HG03378 (cell line): ENCODE results near the gene STAC2.
"Not testable (repeated sequence)": the region's sequence is repeated elsewhere in the genome, so short reads cannot be mapped to it uniquely, and the experiment has no call there.

Experiments
- ATAC-seq: cut with Tn5 transposase; IDR thresholded peaks from one replicate; pipeline ENCODE4 v1.9.1; 2021; ENCODE audit warnings: mild to moderate bottlenecking, moderate library complexity; ENCODE audit not compliant: unreplicated experiment

STAC2 gene, protein sequence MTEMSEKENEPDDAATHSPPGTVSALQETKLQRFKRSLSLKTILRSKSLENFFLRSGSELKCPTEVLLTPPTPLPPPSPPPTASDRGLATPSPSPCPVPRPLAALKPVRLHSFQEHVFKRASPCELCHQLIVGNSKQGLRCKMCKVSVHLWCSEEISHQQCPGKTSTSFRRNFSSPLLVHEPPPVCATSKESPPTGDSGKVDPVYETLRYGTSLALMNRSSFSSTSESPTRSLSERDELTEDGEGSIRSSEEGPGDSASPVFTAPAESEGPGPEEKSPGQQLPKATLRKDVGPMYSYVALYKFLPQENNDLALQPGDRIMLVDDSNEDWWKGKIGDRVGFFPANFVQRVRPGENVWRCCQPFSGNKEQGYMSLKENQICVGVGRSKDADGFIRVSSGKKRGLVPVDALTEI

GRCh38 chr17:39225308-39225958, at the start of gene STAC2:
TSS of gene STAC2 (minus strand) at chr17:39225945. CDS start at chr17:39225502, 443 bp downstream.
- no peak for ATAC-seq

DNA sequence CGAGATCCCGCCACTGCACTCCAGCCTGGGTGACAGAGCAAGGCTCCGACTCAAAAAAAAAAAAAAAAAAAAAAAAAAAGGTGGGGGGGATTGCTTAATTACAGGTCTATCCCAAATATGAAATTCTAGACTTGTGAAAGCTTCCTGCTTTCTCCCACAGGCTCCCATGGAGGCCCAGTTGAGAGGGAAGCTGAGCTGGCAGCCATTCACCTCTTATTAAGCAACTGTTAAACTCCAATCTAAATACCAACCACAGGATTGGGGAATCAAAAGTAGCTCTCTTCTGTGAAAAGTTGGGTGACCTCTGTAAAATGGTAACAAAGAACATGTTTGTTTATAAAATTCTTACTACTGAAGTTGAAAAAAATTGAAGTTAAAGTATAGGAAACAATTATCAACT, 45.8 kb upstream of the STAC2 start:
- ATAC-seq: no peak

DNA sequence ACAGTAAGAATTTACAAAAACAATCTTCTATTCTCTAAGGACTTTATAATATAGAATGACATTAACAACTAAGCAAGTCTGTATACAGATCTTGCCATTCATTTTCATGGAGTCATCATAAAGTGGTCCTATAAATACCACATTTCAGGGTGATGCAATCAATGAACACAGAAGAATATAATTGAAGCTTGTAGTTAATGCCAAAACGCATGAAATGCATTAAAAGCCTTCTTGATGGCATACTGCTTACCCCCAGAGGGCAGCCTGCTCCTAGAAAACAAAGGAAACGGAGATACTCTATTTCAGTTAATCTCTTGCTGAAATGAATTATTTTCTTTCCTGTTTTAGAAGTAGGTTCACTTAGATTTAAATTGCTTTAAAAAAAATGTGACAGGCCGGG, 45.2 kb upstream of the STAC2 start:
- ATAC-seq: no peak

DNA sequence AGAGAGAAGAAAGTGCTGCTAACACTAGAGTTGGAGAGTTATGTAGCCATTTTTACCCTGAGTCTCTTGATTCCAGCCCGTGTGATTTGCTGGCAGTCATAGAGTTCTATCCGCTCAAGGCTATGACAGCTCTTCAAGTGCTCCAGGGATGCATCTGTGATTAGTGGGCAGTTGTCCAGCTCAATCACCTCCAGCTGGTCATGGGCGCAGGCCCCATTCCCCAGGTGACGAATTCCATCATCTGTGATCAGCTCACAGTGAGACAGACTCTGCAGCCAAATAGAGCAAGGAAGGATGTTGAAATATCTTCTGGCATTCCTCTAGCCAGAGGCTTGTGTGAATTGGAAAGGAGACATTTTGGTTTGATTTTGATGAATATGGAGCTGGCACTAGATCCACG, 38.4 kb upstream of the STAC2 start:
- no peak for ATAC-seq

DNA sequence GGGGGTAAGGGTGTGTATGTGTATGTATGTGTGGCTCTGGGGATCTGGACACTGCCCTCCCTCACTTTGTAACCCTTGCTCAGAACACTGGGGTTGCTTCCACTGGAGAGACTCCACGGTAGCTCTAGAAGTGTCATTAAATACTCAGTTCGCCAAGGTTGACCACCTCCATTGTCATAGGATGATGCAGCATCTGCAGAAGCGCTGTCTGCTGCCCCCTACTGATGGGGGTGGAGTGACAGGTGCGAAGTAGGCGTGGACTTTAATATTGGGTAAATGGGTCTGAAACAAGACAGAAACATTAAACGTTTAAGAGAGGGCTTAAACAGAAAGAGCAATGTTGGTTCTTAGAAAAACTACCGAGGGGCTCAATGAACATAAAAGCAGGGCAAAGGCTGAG, 35.5 kb upstream of the STAC2 start:
- ATAC-seq: no peak

GRCh38 chr17:39252788-39253460, 27.2 kb upstream of the STAC2 start:
- no peak for ATAC-seq

- no peak for ATAC-seq
Measured at GRCh38 chr17:39251997-39252396, 26.3 kb upstream of the STAC2 start.

DNA sequence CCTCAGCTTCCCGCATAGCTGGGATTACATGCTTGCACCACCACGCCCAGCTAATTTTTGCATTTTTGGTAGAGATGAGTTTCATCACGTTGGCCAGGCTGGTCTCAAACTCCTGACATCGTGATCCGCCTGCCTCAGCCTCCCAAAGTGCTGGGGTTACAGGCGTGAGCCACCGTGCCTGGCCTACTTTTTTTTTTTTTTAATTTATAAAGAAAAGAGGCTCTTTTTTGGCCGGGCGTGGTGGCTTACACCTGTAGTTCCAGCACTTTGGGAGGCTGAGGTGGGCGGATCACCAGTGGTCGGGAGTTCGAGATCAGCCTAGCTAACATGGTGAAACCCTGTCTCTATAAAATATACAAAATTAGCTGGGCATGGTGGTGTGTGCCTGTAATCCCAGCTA, 24.3 kb upstream of the STAC2 start:
- not testable (repeated sequence) for ATAC-seq

DNA sequence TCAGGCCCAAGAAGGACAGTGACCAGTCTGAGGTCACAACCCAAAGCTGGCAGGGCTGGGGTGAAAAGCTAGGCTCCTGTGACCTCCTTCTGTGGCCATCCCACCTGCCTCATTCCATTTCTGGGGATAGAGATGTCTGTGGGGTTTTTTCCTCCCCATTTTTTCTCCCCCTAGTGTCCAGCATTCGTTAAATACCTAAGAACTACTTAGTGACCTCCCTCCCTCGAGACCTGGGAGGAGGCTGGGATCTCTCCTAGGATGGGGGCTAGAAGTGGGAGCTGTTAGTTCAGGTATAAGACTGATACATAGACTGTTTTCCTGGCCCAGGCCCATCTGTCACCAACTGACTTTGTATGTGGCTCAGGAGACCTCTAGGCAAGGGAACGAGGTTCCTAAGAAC, 20.5 kb upstream of the STAC2 start:
- no peak for ATAC-seq

DNA sequence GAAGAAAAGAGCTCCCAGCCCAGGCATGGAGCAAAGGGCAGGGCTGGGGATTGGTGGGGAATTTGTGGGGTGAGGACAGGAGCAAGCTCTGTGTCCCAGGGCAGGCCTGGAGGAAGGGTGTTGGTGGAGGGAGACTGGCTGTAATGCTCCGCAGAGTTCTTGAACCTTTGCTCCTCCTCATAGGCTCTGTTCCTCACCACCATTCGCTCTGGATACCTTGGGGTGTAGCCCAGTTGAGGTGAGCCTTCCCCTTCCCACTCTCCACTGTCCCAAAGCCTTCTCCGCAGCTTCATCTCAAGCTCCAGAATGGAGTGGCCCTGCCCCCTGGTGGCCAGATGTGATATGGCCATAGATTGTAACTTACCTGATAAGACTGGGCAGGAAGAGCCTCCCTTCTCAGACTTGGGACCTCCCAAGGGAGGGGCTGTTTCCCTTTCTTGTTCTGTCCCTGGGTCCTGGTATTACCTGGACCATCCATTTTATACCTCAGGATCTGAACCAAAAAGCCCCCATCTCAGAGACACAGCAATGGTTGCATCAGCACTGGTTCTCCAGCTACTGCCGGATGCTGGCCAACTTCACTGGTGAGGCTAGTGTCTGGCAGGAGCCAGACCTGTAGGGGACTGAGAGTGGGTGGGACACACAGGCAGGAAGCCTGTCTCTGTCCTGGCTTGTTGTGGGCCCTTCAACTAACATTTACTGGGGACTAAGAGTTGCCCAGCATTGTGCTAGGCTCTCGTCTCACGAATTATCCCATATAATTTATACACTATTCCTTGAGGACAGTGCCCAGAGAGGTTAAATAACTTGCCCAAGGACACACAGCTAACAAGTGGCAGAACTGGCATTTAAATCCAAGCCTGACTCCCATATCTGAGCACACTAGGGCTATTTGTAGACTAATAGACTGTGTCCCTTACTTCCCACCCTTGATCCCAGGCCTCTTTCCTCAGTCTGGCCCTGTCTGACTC, 19.1 kb upstream of the STAC2 start:
- ATAC-seq: peak; percentile 62

GRCh38 chr17:39244016-39244599, 18.4 kb upstream of the STAC2 start:
- ATAC-seq: no peak

DNA sequence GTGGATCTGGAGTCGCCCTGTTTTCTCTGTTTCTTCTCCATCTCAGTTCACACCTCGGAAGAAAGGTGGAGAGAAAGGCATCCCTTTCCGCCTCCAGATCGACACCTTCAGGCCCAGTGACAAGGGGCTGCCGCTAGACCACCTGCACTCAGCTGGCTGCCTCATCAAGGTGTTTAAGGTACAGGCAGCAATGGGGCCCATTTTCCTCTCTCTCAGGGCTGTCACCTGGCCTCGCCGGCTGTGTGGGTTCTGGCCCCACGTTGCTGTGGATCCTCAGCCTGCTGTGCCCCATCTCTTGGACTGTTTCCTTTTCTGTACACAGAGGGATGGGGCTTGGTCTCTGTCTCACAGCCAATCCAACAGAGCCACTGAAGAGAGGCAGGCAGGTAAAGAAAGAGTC, 17.4 kb upstream of the STAC2 start:
- ATAC-seq: no peak

- no peak for ATAC-seq
Measured at GRCh38 chr17:39240631-39241030, 14.9 kb upstream of the STAC2 start.

DNA sequence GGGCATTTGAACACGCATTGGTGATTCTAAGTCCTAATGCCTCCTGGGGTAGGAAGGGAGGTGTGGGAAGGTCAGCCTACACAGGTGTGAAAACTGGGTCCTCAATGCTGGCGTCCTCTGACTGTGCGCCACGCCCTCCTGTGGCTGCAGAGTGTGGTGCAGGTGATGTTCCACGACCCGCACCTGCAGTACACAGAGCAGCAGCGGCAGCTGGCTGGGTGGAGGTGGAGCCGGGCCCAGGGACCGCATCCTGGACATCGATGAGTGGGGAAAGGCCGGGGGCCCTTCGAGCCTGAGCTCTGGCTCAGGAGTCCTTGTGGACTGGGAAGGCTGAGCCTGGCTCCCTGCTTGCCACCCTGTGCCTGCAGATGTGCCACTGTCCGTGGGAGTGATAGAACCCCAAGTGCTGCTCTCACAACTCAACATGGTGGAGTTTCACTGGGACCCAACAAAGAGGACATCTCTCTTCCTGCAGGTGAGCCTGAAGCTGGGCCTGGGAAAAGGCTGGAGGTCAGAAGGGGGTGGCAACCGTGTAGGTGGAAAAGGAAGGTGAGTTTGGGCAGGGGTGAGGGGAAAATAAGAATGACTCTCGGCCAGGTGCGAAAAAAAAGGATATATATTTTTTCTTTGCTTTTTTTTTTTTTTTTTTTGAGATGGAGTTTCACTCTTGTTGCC, 14.0 kb upstream of the STAC2 start:
- ATAC-seq: no peak

DNA sequence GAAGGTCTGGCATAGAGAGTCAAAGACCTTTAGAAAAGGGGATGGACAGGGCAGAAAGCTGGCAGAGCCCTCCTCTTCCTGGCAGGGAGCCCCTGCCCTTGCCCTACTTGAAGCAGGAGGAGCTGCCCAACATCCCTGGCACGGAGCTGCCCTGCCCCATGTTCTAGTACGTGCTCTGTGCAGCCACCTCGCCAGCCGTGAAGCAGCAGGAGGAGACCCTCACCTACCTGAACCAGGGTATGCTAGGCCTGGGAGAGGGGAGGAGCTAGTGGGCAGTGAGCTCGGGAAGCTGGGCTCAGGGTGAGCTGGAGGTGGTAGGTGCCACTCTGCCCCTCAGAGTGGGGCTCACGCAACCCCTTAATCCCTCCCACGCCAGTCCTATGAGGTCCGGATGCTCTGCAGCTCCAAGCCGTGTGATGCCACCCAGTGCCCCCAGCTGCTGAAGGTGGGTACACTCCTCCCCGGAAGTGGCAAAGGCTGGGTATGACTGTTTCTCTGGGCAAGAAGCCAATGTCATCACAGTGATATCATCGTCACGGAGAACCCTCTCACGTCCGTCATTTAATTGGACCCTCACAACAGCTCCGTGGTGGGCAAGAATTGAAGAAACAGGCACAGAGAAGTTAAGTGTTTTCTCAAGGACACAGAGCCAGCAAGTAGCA, 12.7 kb upstream of the STAC2 start:
- no peak for ATAC-seq

DNA sequence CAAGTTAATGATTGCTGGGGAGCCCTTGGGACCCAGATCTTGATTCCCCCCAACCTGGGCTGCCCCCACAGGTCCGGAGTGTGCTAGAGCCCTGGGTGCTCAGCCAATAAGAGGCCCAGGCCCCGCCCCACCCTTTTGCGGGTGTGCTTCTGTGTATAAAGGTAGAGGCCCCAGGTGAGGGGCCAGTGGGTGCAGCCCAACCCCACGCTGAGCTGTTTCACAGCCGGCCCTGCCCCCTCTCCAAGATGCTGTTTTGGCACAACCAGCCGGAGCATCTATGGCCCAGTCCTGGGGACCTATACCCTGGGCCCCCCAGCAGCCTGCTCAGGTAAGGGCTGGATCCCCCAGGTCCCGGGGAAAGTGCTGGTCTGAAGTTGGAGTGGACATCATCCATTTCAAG, 11.8 kb upstream of the STAC2 start:
- ATAC-seq: no peak

- ATAC-seq: no peak
Measured at GRCh38 chr17:39236981-39237441, 11.3 kb upstream of the STAC2 start.

- no peak for ATAC-seq
Measured at GRCh38 chr17:39236450-39236927, 10.7 kb upstream of the STAC2 start.
